Right ventricle myocardium inferior (tissue), 1 donor: ENCODE data around the gene LAIR2. TPM values are rescaled to one million over a fixed set of nuclear protein-coding genes. Genes with fewer than 3 reads are reported as not detected.

Source experiments
- ATAC-seq: fragments of 200-7000 bp; cut with Tn5 transposase; one replicate; pipeline ENCODE4 v1.9.1; 2020; ENCODE audit warnings: mild to moderate bottlenecking, moderate library complexity
- DNase-seq: peaks from one replicate; pipeline ENCODE4 v3.0.0; 2021; ENCODE audit errors: missing footprints
- intact Hi-C: fragments of 100-400 bp; cut with DNase I; formaldehyde crosslinking; loops from one replicate; pipeline ENCODE4 v1.11.0; 2022
- long read RNA-seq: library from polyadenylated mRNA; unstranded; transcript quantifications from one replicate; pipeline ENCODE4 v2.0.0, GENCODE V29; 2021
- total RNA-seq: library from RNA; stranded (reverse); fragmentation: NEBNext Ultra II Directional; extraction: Animal tissue kit (Norgen Biotek cat#: 25700); gene quantifications from one replicate; pipeline ENCODE4 v1.2.1, GENCODE V29; 2021
- donor health status: DM: no; HTN: yes; CAD: no; lungs with severe emphysema.

The LAIR2 gene
- total RNA-seq, result not detected
- long read RNA-seq, result 0 reads

GRCh38 chr19:54502518-54503048 lies at the start of gene LAIR2:
Gene LAIR2 (plus strand): TSS chr19:54502831. CDS start chr19:54502919, 88 bp downstream.
- ATAC-seq (no peak), DNase-seq (no peak)
- intact Hi-C loops, result no loop called here

- ATAC-seq (no peak), DNase-seq (no peak)
- intact Hi-C loops, result no loop called here
Measured at GRCh38 chr19:54453921-54454780, 48.5 kb upstream of the LAIR2 start.

GRCh38 chr19:54454781-54455675 lies 47.6 kb upstream of the LAIR2 start:
- intact Hi-C loops, result no loop called here
- DNase-seq (no peak), ATAC-seq (no peak)

- ATAC-seq (no peak), DNase-seq (no peak)
- intact Hi-C loops, result no loop called here
Measured at GRCh38 chr19:54455786-54456422, 46.7 kb upstream of the LAIR2 start.

- DNase-seq (no peak), ATAC-seq (no peak)
- intact Hi-C loops, result no loop called here
Measured at GRCh38 chr19:54456423-54457373, 45.9 kb upstream of the LAIR2 start.

- intact Hi-C loops, result no loop called here
- DNase-seq, result no peak
- ATAC-seq, result no peak
Measured at GRCh38 chr19:54457773-54458647, 44.6 kb upstream of the LAIR2 start.

GRCh38 chr19:54458648-54459281 lies 43.9 kb upstream of the LAIR2 start:
- DNase-seq (no peak), ATAC-seq (no peak)
- intact Hi-C loops, result no loop called here

- intact Hi-C loops, result loop anchor here (10.0 kb wide), 1 partner anchor 595 kb away; the partner anchor contains the start of gene MYADM
- DNase-seq (no peak), ATAC-seq (no peak)
Measured at GRCh38 chr19:54459282-54460229, 43.1 kb upstream of the LAIR2 start.

GRCh38 chr19:54460230-54461005 lies 42.2 kb upstream of the LAIR2 start:
- DNase-seq (no peak), ATAC-seq (no peak)
- intact Hi-C loops, result loop anchor here (10.0 kb wide), 1 partner anchor 596 kb away; the partner anchor contains the start of gene MYADM

- intact Hi-C loops, result loop anchor here (10.0 kb wide), 1 partner anchor 596 kb away; the partner anchor contains the start of gene MYADM
- DNase-seq, result no peak
Measured at GRCh38 chr19:54461210-54461609, 41.4 kb upstream of the LAIR2 start.

GRCh38 chr19:54461613-54462012 lies 41.0 kb upstream of the LAIR2 start:
- intact Hi-C loops, result loop anchor here (10.0 kb wide), 1 partner anchor 597 kb away; the partner anchor contains the start of gene MYADM
- ATAC-seq, result no peak
- DNase-seq, result no peak

More at GRCh38 chr19:54461210-54461609, 41.4 kb upstream of the LAIR2 start:
- ATAC-seq, result no peak

GRCh38 chr19:54462047-54462654 lies 40.5 kb upstream of the LAIR2 start:
- DNase-seq, result no peak
- intact Hi-C loops, result loop anchor here (10.0 kb wide), 1 partner anchor 597 kb away; the partner anchor contains the start of gene MYADM
- ATAC-seq, result no peak

- DNase-seq (peak; percentile 91), ATAC-seq (peak; percentile 33)
- intact Hi-C loops, result loop anchor here (1.0 to 10.0 kb wide), 2 partner anchors 14 to 598 kb away; partner anchors contain the start of genes LENG8 and MYADM
Measured at GRCh38 chr19:54462655-54463530, 39.7 kb upstream of the LAIR2 start.
